Activated T-helper 1 cell treated with Interleukin-2 at 50 U/mL for 16 hours (primary cell): ENCODE measurements around the gene PHC1.
A peak's percentile ranks its signal among the peaks of the same experiment; 100 is the strongest.
"Not testable (repeated sequence)": the region's sequence is repeated elsewhere in the genome, so short reads cannot be mapped to it uniquely, and the experiment has no call there.

ENCODE experiments used
- DNase-seq: peaks from one replicate; pipeline ENCODE4 v3.0.0-alpha.2; 2020; ENCODE audit warnings: low read depth

PHC1 gene

GRCh38 chr12:8911606-8912268 lies 2.6 kb upstream of the PHC1 start:
- no peak for DNase-seq

GRCh38 chr12:8912914-8913313 lies 1.4 kb upstream of the PHC1 start:
- DNase-seq: no peak

GRCh38 chr12:8913702-8914032 lies 642 bp upstream of the PHC1 start:
- no peak for DNase-seq

DNA sequence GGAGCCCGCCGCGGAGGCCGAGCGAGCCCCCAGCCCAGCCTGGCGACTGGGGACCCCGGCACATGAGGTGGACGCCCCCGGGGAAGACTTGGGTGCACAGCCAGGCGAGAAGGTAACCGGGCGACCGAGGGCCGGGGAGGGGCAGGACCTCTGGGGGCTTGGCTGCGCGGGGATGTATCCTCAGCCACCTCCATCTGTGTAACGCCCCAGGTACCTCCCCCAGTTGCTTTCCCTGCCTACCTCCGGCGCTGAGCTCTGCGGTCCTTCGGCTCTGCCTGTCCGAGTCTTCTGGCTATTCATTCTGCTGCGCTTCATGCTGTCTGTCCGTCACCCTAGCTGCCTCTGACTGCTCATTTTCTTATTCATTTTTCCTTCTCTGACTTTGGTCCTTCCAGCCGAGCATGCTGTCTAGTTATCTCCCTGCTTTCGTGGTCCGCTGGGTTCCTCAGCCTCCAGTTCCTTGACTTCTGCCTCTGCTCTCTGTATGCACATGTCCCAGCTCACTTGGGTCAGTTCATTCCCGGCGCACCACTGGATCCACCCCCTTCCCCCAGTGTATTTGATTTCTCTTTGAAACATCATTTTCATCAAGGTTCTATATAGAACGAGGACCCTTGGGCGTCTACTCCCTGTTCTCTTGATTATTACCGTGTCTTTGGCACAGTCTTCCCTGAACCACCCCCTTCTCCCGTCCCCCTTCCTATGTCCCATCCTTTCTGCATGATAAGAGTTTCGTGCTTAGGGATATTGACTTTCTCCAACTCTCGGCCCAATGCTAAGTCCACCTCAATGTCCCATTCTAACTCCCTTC lies 612 bp downstream of the PHC1 start:
- peak; percentile 47 for DNase-seq

DNA sequence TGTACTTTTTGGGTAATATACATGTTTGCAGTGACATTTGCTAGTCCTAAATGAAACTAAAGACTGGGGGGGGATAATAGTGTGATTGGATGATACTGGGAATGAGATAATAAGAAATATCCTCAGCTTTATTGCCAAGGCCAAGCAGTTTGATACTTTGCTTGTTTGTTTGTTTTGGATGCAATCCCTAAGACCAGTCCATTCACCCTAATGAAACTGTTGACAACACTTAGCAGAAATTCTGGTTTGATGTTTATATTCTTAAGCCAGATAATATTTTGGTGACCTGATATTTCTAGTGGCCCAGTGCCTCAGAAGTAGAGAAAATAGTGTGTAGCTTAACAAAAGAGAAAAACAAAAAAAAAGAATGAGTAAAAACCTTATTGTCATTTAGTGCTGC lies 1.8 kb downstream of the PHC1 start:
- DNase-seq: no peak

- no peak for DNase-seq
These were observed 2.7 kb downstream of the PHC1 start for GRCh38 chr12:8917031-8917430.

DNA sequence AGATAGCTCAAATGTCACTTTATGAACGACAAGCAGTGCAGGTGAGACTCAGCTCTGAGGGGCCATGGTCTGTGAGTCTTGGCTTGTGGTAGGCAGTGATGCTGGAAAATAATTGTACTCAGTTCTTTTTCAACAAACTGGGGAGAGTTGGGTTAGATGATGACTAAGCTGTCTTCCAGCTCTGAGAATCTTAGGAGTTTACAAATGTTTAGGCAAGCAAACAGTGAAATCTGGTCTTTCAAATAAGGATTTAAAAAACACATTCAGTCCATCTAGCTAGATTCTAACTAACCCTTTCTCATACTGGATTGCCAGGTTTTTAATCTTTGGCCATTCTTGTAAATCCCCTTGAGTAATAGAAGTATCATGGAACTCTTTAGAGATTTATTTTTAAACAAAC lies 3.4 kb downstream of the PHC1 start:
- no peak for DNase-seq

DNA sequence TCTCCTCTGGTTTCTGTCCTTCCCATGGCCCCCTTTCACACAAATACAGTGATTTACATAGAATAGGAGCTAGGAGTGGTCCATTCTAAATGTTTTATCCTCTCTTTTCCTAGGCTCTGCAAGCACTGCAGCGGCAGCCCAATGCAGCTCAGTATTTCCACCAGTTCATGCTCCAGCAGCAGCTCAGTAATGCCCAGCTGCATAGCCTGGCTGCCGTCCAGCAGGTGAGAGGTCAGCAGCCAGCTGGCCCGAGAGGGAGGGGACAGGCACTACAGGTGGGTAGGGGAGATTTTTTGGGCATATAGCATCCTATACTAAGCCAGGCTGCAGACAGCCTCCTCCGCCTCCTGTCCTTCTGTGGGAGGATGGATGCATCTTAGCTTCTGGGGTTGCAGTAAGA lies 5.3 kb downstream of the PHC1 start:
- not testable (repeated sequence) for DNase-seq

DNA sequence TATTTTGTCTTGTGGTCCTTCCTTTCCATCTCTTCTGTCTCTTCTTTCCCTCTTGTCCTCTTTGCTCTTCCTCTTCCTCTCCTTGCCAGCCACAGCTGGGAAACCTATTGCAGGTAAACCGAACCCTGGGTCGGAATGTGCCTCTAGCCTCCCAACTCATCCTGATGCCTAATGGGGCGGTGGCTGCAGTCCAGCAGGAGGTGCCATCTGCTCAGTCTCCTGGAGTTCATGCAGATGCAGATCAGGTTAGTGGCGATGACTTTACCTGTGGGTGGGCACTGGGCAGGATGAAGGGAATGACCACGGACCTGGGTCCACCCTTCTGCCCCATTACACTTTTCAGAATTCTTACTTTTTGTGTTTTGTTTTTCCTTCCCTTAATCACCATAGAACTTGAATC lies 8.2 kb downstream of the PHC1 start:
- no peak for DNase-seq

DNA sequence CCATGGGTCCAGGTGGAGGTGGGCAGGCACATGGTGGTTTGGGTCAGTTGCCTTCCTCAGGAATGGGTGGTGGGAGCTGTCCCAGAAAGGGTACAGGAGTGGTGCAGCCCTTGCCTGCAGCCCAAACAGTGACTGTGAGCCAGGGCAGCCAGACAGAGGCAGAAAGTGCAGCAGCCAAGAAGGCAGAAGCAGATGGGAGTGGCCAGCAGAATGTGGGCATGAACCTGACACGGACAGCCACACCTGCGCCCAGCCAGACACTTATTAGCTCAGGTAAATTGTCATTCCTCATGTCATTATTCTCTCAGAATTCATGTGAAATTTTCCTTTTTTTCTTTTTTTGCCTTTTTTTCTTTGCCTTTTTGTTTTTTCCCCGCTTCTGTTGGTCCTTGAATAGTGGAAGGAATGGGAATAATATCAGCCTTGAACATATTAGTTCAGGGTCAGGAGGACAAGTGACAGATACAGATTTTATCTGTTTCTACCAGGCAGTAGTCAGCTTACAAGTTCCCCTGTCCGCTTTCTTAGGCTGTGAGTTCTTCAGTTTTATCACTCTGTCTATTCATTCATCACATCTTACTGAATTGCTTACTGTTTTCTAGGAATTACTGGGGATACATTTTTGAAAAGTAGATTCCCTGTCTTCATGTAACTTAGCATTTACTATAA lies 16.5 kb downstream of the PHC1 start:
- not testable (repeated sequence) for DNase-seq

DNA sequence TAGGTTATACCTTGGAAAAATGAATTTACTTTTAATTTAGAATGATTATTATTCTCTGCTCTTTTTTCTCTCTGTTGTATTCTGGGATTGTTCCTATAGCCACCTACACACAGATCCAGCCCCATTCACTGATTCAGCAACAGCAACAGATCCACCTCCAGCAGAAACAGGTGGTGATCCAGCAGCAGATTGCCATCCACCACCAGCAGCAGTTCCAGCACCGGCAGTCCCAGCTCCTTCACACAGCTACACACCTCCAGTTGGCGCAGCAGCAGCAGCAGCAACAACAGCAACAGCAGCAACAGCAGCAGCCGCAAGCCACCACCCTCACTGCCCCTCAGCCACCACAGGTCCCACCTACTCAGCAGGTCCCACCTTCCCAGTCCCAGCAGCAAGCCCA lies 18.2 kb downstream of the PHC1 start:
- not testable (repeated sequence) for DNase-seq

DNA sequence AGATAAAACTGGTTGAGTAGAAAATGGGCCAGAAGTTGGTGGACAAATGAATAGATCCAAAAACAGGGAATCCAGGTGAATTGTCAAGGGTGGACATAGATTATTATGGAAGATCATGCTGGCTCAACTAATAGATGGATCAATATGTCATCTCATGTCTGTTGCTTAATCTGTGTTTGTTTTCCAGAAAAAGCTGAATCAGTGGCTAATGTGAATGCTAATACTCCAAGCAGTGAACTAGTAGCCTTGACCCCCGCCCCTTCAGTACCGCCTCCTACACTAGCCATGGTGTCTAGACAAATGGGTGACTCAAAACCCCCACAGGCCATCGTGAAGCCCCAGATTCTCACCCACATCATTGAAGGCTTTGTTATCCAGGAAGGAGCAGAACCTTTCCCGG lies 19.8 kb downstream of the PHC1 start:
- not testable (repeated sequence) for DNase-seq

GRCh38 chr12:8936735-8937134 lies 22.4 kb downstream of the PHC1 start:
- no peak for DNase-seq

DNA sequence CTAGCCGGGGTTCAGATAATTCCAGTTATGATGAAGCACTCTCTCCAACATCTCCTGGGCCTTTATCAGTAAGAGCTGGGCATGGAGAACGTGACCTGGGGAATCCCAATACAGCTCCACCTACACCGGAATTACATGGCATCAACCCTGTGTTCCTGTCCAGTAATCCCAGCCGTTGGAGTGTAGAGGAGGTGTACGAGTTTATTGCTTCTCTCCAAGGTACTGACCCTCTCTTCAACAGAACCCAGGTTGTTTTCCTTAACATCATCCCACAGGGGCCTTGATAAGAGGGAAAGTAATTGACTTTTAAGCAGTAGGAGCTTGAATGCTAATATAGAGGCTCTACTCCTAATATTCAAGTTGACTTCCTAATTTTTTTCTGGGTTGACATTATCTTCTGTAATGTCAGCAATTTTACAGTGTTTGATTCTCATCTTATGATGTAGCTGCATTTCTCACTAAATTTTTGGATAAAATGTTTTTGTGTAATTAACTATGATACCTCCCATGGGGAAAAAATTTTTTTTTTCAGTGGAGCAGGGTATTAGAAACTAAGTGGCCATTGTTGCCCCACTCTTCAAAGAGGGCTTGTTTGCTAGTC lies 23.6 kb downstream of the PHC1 start:
- DNase-seq: not testable (repeated sequence)

DNA sequence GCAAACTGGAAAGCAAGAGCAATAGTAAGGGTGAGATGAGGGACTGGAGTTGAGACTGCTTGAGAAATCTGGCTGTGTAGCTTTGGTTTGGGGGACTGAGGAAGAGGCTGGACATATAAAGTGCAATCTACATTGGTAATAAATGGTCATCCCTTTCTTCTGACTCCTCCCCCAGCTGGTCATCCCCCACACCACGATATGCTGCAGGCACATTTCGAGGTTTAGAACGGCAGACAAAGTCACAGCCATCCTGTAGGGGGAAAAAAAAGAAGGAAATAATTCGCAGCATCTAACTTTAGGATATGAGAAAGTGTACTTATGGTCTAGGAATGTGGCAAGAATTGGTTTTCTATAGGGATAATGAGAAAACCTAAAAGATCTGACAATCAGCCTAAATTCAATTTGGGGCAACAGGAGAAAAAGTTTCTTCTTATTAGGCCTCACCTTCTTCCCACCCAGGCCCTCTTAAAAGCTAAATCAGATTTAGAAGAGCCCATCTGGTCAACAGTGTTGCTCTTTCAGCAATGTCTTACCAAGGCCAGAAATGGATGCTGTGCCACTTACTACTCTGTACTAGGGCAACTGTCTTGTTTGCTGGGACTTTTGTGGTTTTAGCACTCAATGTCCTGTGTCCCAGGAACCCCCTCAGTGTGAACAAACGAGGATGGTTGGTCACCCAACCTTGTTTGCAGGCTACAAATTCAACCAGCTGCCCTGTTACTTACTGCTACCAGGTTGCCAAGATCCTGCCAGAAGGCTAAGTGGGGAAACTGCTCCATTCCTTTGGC lies 27.6 kb downstream of the PHC1 start:
- no peak for DNase-seq

GRCh38 chr12:8943565-8944186 lies 29.4 kb downstream of the PHC1 start:
- DNase-seq: no peak

- no peak for DNase-seq
These were observed 32.4 kb downstream of the PHC1 start for GRCh38 chr12:8946733-8947132.

DNA sequence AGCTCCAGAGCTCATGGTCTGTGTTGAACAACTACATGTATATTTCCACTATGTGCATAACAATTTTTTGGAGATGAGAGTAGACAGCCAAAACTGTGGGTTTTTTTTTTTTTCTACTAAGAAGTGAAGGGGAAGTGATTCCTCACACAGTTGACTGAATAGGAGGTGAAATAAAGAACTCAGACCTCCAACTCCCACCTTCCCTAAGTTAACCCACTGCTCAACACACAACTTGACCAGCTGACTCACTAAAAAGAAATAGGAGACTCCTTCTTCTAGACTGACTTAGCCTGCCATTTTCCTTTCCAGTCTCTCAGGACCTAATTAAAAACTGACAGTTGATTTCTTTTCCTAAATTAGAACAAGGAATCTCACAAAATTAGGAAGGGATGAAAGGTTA lies 33.4 kb downstream of the PHC1 start:
- DNase-seq: no peak

- DNase-seq: no peak
These were observed 34.5 kb downstream of the PHC1 start for GRCh38 chr12:8948701-8949341.

GRCh38 chr12:8949342-8950220 lies 35.3 kb downstream of the PHC1 start, which contains the start of gene M6PR:
Gene M6PR (minus strand): TSS chr12:8949645. CDS start chr12:8946404, 3,241 bp downstream.
- peak; percentile 79 for DNase-seq
